CD8-positive, alpha-beta memory T cell (primary cell): ENCODE data around the gene CETP. TPM values are rescaled to one million over a fixed set of nuclear protein-coding genes. Genes with fewer than 3 reads are reported as not detected.

Experiments
- CTCF ChIA-PET: fragments of 350-600 bp; sonication (Branson Sonifier 250); formaldehyde crosslinking; loops from one replicate; lab custom pipeline; 2021; ENCODE audit warnings: antibody characterized with exemption; lab: Charles Lee
- POLR2A ChIA-PET: fragments of 350-600 bp; sonication (Branson Sonifier 250); formaldehyde crosslinking; loops from one replicate; lab custom pipeline; 2021; ENCODE audit warnings: antibody characterized with exemption; lab: Charles Lee
- DNase-seq, 5 donors: peaks; one replicate each; pipeline versions ENCODE4 v3.0.0 to v3.0.0-alpha.2; 2020 to 2022; ENCODE audit warnings: mixed read lengths in 1 of 5
- H3K27ac ChIP-seq: one replicate; pipeline ENCODE4 v1.7.0; 2013; ENCODE audit warnings: low read depth, mild to moderate bottlenecking, low read length, moderate library complexity
- H3K27me3 ChIP-seq: 2 replicates; pipeline ENCODE4 v1.7.0; 2013; ENCODE audit warnings: low read length, mild to moderate bottlenecking; ENCODE audit not compliant: insufficient read depth, poor library complexity, severe bottlenecking
- H3K36me3 ChIP-seq: 2 replicates; pipeline ENCODE4 v1.7.0; 2013; ENCODE audit warnings: mild to moderate bottlenecking, low read length, moderate library complexity; ENCODE audit not compliant: insufficient read depth
- H3K4me1 ChIP-seq: 2 replicates; pipeline ENCODE4 v1.7.0; 2013; ENCODE audit warnings: mild to moderate bottlenecking, low read length, moderate library complexity; ENCODE audit not compliant: insufficient read depth
- H3K4me3 ChIP-seq: 2 replicates; pipeline ENCODE4 v1.7.0; 2013; ENCODE audit warnings: mild to moderate bottlenecking, low read length
- H3K9me3 ChIP-seq: 2 replicates; pipeline ENCODE4 v1.7.0; 2013; ENCODE audit warnings: mild to moderate bottlenecking, low read length
- H3K27ac Mint-ChIP-seq, 8 donors: one replicate each; pipeline ENCODE4 v1.8.0; 2020 to 2021; ENCODE audit warnings: mixed read lengths in 8 of 8, mild to moderate bottlenecking in 6 of 8, inconsistent platforms in 3 of 8, moderate library complexity in 3 of 8
- H3K27me3 Mint-ChIP-seq, 2 donors: one replicate each; pipeline ENCODE4 v1.8.0; 2020 to 2021; ENCODE audit warnings: mixed read lengths in 2 of 2, mild to moderate bottlenecking in 1 of 2, moderate library complexity in 1 of 2
- H3K36me3 Mint-ChIP-seq, 3 donors: one replicate each; pipeline ENCODE4 v1.8.0; 2020 to 2021; ENCODE audit warnings: mixed read lengths in 3 of 3, inconsistent platforms in 1 of 3, mild to moderate bottlenecking in 1 of 3
- H3K4me1 Mint-ChIP-seq, 3 donors: one replicate each; pipeline ENCODE4 v1.8.0; 2020 to 2021; ENCODE audit warnings: mixed read lengths in 3 of 3, inconsistent platforms in 1 of 3, mild to moderate bottlenecking in 1 of 3
- H3K4me3 Mint-ChIP-seq, 7 donors: one replicate each; pipeline ENCODE4 v1.8.0; 2020 to 2021; ENCODE audit warnings: mixed read lengths in 7 of 7, mild to moderate bottlenecking in 6 of 7, moderate library complexity in 4 of 7, inconsistent platforms in 2 of 7
- H3K9me3 Mint-ChIP-seq, 5 donors: one replicate each; pipeline ENCODE4 v1.8.0; 2020 to 2022; ENCODE audit warnings: mixed read lengths in 5 of 5, mild to moderate bottlenecking in 3 of 5, moderate library complexity in 2 of 5, inconsistent platforms in 1 of 5
- polyA plus RNA-seq: library from polyadenylated mRNA; unstranded; fragments of 300-500 nt; fragmentation: Illumina TruSeq; gene quantifications from one replicate; pipeline ENCODE4 v1.2.3, GENCODE V29; 2021
- total RNA-seq, 2 experiments: library from RNA; stranded (reverse); gene quantifications; one replicate each; pipeline ENCODE4 v1.2.3, GENCODE V29; 2021

Gene CETP
- total and polyA plus RNA-seq, 3 experiments from 2014 or later, result not detected

DNA sequence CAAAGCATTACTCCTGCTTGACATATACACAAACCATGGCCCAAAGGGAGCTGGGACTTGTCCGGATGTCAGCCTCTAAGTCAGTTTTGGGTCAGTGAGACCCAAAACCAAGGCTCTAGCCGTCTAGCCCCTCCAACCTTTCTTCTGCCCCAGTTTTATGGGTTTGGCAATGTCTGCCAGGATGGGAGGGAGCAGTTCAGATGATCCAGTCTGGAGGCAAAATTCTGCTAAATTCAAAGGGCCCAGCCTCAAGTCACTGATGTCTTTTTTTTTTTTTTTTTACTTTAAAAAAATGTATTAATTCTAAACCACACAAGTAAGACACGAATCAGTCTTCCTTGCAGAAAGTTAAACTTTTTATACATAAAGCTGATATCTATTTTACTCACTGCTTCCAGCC lies 36.2 kb downstream of the CETP start:
- H3K4me1 Mint-ChIP-seq, result peaks cover 97 to 100% (median 99%) of the 10 kb centered on the region in 3 donors
- ChIA-PET POLR2A (interaction anchor here (0.7 to 2.5 kb wide), 6 partner anchors 9 to 42 kb away, joined by 3 to 17 read pairs (median 8); partner anchors contain the start of gene NLRC5), CTCF (interaction anchor here (0.8 to 2.9 kb wide), 4 partner anchors 9 to 44 kb away, joined by 3 to 17 read pairs (median 6); partner anchors contain the start of gene NLRC5)
- no peaks in the 10 kb centered on the region for H3K9me3 Mint-ChIP-seq
- peak overlapping the region; percentile 86 to 99 (median 96) for H3K27ac Mint-ChIP-seq
- H3K36me3 ChIP-seq, result peaks cover 15% of the 10 kb centered on the region
- H3K27me3 Mint-ChIP-seq, result no peaks in the 10 kb centered on the region
- peak overlapping the region; percentile 5 for H3K4me3 ChIP-seq
- H3K36me3 Mint-ChIP-seq, result peaks cover 5 to 64% (median 18%) of the 10 kb centered on the region in 3 donors
- no peaks in the 10 kb centered on the region for H3K27me3 ChIP-seq
- DNase-seq, result peak in 1 of 5 donors; percentile 38
- H3K4me1 ChIP-seq, result peaks cover 94% of the 10 kb centered on the region
- peak overlapping the region; percentile 45 to 83 (median 79) for H3K4me3 Mint-ChIP-seq
- no peak overlapping the region for H3K27ac ChIP-seq
- H3K9me3 ChIP-seq, result no peaks in the 10 kb centered on the region

DNA sequence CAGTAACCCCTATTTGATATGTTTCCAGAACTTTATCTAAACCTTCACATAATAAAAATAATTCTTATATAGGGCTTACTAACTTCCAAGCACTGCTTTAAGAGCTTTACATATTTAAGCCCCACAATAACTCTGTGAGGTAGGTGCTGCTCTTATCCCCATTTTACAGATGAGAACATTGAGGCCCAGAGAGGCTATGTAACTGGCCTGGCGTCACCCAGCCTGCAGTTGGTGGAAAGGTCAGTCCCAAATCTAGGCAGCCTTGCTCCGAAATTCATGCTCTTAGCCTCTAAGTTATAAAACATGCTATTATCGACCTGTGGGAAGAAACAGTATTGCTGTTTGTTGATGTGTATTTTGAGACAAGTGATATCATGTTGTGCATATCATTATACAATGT lies 36.6 kb downstream of the CETP start:
- Histone ChIP-seq H3K4me3 (peak overlapping the region; percentile 23), H3K9me3 (no peaks in the 10 kb centered on the region), H3K4me1 (peaks cover 94% of the 10 kb centered on the region), H3K27me3 (no peaks in the 10 kb centered on the region), H3K27ac (no peak overlapping the region), H3K36me3 (peaks cover 13% of the 10 kb centered on the region)
- DNase-seq, result peak in 1 of 5 donors; percentile 8
- Mint-ChIP-seq H3K9me3 (no peaks in the 10 kb centered on the region), H3K36me3 (peaks cover 5 to 65% (median 14%) of the 10 kb centered on the region in 3 donors), H3K4me3 (peak overlapping the region; percentile 74 to 91 (median 79)), H3K27me3 (no peaks in the 10 kb centered on the region), H3K27ac (peak overlapping the region; percentile 90 to 99 (median 96)), H3K4me1 (peaks cover 97 to 100% (median 99%) of the 10 kb centered on the region in 3 donors)
- CTCF ChIA-PET, result interaction anchor here (0.8 to 2.9 kb wide), 5 partner anchors 9 to 54 kb away, joined by 3 to 17 read pairs (median 6); partner anchors contain the start of gene NLRC5
- POLR2A ChIA-PET, result interaction anchor here (0.7 to 2.5 kb wide), 5 partner anchors 9 to 41 kb away, joined by 3 to 17 read pairs (median 10); partner anchors contain the start of gene NLRC5

- peak overlapping the region; percentile 52 for H3K4me3 ChIP-seq
- Mint-ChIP-seq H3K4me1 (peaks cover 97 to 100% (median 99%) of the 10 kb centered on the region in 3 donors), H3K27ac (peak overlapping the region; percentile 90 to 99 (median 96)), H3K36me3 (peaks cover 5 to 65% (median 15%) of the 10 kb centered on the region in 3 donors), H3K9me3 (no peaks in the 10 kb centered on the region), H3K4me3 (peak overlapping the region; percentile 74 to 91 (median 79)), H3K27me3 (no peaks in the 10 kb centered on the region)
- H3K36me3 ChIP-seq, result peaks cover 11% of the 10 kb centered on the region
- H3K27ac ChIP-seq, result peak overlapping the region; percentile 71
- ChIA-PET CTCF (interaction anchor here (0.8 to 2.9 kb wide), 10 partner anchors 10 to 53 kb away, joined by 3 to 17 read pairs (median 4); partner anchors contain the start of gene NLRC5), POLR2A (interaction anchor here (1.0 to 2.5 kb wide), 3 partner anchors 9 to 41 kb away, joined by 7 to 17 read pairs (median 10); partner anchors contain the start of gene NLRC5)
- H3K27me3 ChIP-seq, result no peaks in the 10 kb centered on the region
- peak in 1 of 5 donors; percentile 12 for DNase-seq
- H3K9me3 ChIP-seq, result no peaks in the 10 kb centered on the region
- peaks cover 94% of the 10 kb centered on the region for H3K4me1 ChIP-seq
These were observed 37.1 kb downstream of the CETP start for GRCh38 chr16:56998861-56999260.

GRCh38 chr16:56999409-57000270 lies 37.9 kb downstream of the CETP start:
- POLR2A ChIA-PET, result interaction anchor here (0.7 to 2.5 kb wide), 6 partner anchors 10 to 42 kb away, joined by 3 to 10 read pairs (median 5); partner anchors contain the start of gene NLRC5
- Mint-ChIP-seq H3K27me3 (no peaks in the 10 kb centered on the region), H3K27ac (peak overlapping the region; percentile 90 to 99 (median 96)), H3K36me3 (peaks cover 5 to 66% (median 19%) of the 10 kb centered on the region in 3 donors), H3K4me1 (peaks cover 97 to 100% (median 99%) of the 10 kb centered on the region in 3 donors), H3K4me3 (peak overlapping the region; percentile 74 to 91 (median 79)), H3K9me3 (no peaks in the 10 kb centered on the region)
- peak overlapping the region; percentile 52 for H3K4me3 ChIP-seq
- H3K27me3 ChIP-seq, result no peaks in the 10 kb centered on the region
- H3K27ac ChIP-seq, result peak overlapping the region; percentile 71
- H3K36me3 ChIP-seq, result peaks cover 15% of the 10 kb centered on the region
- DNase-seq, result peak; percentile 43 to 73 (median 57)
- H3K9me3 ChIP-seq, result no peaks in the 10 kb centered on the region
- CTCF ChIA-PET, result interaction anchor here (0.6 to 2.9 kb wide), 10 partner anchors 10 to 52 kb away, joined by 3 to 17 read pairs (median 3); partner anchors contain the start of gene NLRC5
- peaks cover 94% of the 10 kb centered on the region for H3K4me1 ChIP-seq

DNA sequence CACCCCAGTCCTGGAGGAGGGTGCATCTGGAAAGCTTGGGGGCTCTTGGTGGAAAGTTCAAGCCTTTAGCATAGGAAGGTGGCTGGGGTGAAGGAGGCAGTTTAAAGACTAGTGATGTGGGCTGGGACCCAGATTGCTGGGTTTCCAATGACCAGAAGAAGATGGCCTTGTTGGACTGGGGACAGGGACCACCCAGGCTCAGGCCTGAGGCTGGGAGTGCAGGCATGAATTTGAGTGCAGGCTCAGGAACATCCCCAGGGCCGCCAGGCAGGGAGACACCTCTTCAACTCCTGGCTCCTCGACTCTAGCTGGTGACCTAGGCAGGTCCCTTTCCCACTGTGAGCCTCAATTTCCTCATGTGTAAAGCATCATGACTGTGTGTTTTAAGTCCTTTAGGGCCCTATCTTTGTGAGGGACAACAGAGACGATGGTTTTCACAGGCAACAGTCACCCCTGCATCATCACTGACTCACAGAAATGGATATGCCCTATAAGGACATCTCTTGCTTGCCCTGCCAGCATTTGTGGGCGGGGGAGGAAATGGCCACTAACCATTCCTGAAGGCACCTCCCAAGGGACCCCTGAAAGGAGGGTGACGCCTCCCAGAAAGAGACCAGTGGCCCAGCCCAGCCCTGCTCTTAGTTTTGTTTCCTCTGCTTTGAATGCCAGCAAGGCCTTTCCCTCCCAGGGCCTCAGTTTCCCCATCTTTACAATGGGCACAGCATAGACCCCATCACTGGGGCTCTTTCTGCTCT lies 38.7 kb downstream of the CETP start:
- peaks cover 97 to 100% (median 99%) of the 10 kb centered on the region in 3 donors for H3K4me1 Mint-ChIP-seq
- Histone ChIP-seq H3K4me3 (peak overlapping the region; percentile 52), H3K27me3 (no peaks in the 10 kb centered on the region), H3K36me3 (peaks cover 20% of the 10 kb centered on the region), H3K9me3 (no peaks in the 10 kb centered on the region), H3K27ac (peak overlapping the region; percentile 71), H3K4me1 (peaks cover 94% of the 10 kb centered on the region)
- H3K4me3 Mint-ChIP-seq, result peak overlapping the region; percentile 74 to 87 (median 79)
- peak in 3 of 5 donors; percentile 39 to 74 (median 39) for DNase-seq
- no peaks in the 10 kb centered on the region for H3K9me3 Mint-ChIP-seq
- CTCF ChIA-PET, result interaction anchor here (1.1 to 1.9 kb wide), 3 partner anchors 9 to 36 kb away, joined by 3 to 9 read pairs (median 4); no protein-coding TSS in a partner anchor
- H3K27me3 Mint-ChIP-seq, result no peaks in the 10 kb centered on the region
- POLR2A ChIA-PET, result interaction anchor here (1.0 to 2.5 kb wide), 4 partner anchors 10 to 41 kb away, joined by 3 to 10 read pairs (median 7); partner anchors contain the start of gene NLRC5
- peaks cover 5 to 70% (median 22%) of the 10 kb centered on the region in 3 donors for H3K36me3 Mint-ChIP-seq
- H3K27ac Mint-ChIP-seq, result peak overlapping the region; percentile 90 to 99 (median 96)

- H3K27me3 ChIP-seq, result no peaks in the 10 kb centered on the region
- peak overlapping the region; percentile 74 to 83 (median 79) for H3K4me3 Mint-ChIP-seq
- no peaks in the 10 kb centered on the region for H3K9me3 ChIP-seq
- H3K4me1 Mint-ChIP-seq, result peaks cover 95 to 100% (median 99%) of the 10 kb centered on the region in 3 donors
- H3K9me3 Mint-ChIP-seq, result no peaks in the 10 kb centered on the region
- peaks cover 3 to 68% (median 24%) of the 10 kb centered on the region in 3 donors for H3K36me3 Mint-ChIP-seq
- peak in 1 of 5 donors; percentile 49 for DNase-seq
- peaks cover 94% of the 10 kb centered on the region for H3K4me1 ChIP-seq
- peak overlapping the region; percentile 90 to 99 (median 96) for H3K27ac Mint-ChIP-seq
- H3K36me3 ChIP-seq, result peaks cover 20% of the 10 kb centered on the region
- ChIA-PET CTCF (no interaction called here), POLR2A (interaction anchor here (1.2 to 1.6 kb wide), 2 partner anchors 9 to 12 kb away, joined by 3 read pairs; partner anchors contain the start of gene NLRC5)
- H3K4me3 ChIP-seq, result no peak overlapping the region
- H3K27ac ChIP-seq, result peak overlapping the region; percentile 71
- H3K27me3 Mint-ChIP-seq, result no peaks in the 10 kb centered on the region
These were observed 39.4 kb downstream of the CETP start for GRCh38 chr16:57001026-57001679.
